Measurements from ENCODE around the gene PXDN.
A peak's percentile ranks its signal among the peaks of the same experiment; 100 is the strongest.

PXDN gene

DNA sequence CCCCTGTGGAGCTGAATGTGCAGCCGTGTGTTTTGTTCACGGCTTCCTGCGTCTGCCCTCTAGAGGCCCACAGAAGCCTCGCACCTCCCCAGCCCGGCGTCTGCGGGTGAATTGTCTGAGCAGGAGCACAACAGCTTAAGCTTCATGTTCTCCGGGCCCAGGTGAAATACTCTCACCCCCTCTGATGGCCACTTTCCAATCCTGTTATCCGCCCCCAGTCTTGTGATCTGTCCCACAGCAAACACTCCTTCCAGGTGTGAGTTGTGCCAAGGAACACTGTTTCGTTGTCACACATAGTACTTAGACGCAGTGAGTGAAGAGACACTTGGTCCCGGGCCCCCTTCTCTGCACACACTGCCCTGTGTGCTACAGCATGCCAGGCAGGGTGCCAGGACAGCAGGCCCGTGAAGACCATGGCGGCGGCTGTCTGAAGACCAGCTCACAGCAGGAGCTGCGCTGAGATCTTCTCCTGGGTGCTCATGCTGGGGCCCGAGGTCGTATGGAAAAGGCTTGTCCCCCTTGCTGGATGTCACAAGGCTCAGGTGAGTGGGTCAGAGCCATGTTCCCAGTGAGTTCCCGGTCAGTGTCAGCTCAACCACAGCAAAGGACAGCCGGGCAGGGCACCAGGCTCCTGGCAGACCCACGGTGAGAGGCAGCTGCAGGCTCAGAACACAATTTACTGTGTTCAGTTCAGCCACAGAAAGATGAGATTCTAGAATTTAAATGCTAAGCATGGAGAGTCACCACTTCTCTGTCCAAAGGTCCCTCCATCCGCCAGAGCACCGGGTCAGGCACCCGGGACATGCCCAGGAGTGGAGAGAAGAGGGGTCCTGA lies 6.8 kb upstream of the PXDN start:
- Mint-ChIP-seq H3K27me3 (peaks cover 43% of the 10 kb centered on the region), H3K4me3 (no peak overlapping the region), H3K36me3 (no peaks in the 10 kb centered on the region), H3K4me1 (no peaks in the 10 kb centered on the region), H3K27ac (no peak overlapping the region), H3K9me3 (peaks cover 17% of the 10 kb centered on the region)
- ATAC-seq, result no peak

DNA sequence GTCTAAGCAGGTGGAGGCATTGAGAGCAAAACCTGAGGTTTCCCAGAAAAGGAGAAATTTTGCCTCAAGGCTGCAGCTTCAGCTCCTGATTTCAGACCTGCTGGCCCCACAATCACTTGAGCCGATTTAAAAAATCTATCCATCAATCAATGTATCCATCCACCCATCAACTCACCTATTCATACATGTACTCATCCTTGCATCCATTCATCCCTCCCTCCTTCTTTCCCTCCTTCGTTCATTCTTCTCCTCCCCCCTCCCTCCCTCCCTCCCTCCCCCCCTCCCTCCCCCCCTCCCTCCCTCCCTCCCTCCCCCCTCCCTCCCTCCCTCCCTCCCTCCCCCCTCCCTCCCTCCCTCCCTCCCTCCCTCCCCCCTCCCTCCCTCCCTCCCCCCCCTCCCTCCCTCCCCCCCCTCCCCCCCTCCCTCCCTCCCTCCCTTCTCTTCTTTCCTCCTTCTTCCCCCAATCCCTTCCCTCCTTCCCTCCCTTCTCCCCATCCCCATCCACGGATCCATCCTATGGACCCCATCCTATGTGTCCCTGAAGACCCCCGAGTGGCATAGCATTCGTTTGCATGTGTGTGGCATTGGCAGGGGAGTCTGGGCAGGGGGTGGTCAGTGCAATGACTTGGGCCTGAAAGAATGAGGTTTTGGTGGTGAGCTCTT lies 6.1 kb upstream of the PXDN start:
- Mint-ChIP-seq H3K27ac (no peak overlapping the region), H3K36me3 (no peaks in the 10 kb centered on the region), H3K4me3 (no peak overlapping the region), H3K4me1 (no peaks in the 10 kb centered on the region), H3K27me3 (peaks cover 43% of the 10 kb centered on the region), H3K9me3 (peaks cover 14% of the 10 kb centered on the region)
- ATAC-seq, result no peak

DNA sequence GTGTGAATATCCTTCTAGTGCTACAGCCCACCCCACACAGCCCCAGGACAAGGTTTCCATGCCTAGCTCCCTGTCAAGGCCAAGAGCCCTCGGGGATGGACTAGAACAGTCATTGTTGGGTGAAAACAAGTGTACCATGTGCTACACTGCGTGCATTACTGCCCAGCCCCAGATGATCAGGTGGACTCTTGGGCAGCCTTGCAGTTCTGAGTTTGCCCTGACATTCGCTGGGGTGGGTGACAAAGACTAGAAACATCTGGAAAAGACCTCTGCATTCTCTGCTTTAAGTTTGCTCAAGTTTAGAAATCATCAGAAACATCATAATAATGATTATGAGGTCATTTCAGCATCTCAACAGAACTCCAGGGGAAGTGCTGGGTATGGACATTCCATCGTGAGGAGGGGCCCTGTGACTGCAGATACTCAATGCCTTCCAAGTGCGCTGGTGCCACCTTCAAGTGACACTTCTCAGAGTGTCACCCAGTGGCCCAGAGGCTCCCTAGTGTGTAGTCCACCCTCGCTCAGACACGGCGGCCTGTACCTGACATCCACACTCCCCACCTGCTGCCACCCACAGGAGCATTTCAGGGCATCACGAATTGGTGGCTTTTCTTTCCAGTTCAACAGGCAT lies 5.3 kb upstream of the PXDN start:
- no peaks in the 10 kb centered on the region for H3K36me3 Mint-ChIP-seq
- no peak overlapping the region for H3K4me3 Mint-ChIP-seq
- H3K9me3 Mint-ChIP-seq, result peaks cover 8% of the 10 kb centered on the region
- peaks cover 49% of the 10 kb centered on the region for H3K27me3 Mint-ChIP-seq
- ATAC-seq, result no peak
- no peaks in the 10 kb centered on the region for H3K4me1 Mint-ChIP-seq
- H3K27ac Mint-ChIP-seq, result no peak overlapping the region

DNA sequence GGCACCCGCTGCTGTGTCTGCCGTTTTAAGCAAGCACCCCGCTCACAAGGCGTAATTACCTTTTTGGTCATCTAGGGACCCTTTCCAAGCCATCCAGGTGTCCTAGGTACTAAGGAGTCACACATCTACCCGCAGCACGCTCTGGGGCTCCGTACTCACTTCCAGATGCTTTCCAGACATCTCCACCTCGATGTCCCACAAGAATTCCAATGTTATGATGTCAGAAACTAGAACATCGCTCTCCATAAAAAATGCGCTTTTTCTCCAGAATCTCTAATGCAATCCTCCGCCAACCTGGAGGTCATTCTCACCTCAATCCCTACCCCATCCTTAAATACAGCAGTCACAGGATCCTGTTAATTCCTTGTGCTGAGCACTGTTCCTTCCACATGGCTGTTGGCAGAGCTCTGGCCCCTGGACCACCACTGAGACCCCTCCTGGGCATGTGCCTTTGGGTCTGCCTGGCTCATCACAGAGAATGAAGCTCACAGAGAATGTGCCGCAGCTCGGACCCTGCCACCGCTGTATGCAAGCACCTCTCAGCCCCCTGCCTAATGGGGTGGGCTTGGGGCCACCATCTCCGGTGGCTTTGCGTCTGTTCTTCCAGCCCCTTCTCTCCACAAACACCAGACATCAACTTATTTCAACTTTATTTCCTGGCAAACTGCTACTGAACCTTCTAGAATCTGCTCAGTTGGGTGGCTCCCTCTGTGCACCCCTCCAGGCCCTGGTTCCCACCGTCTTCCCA lies 4.6 kb upstream of the PXDN start:
- Mint-ChIP-seq H3K27me3 (peaks cover 50% of the 10 kb centered on the region), H3K4me1 (no peaks in the 10 kb centered on the region), H3K9me3 (peaks cover 2% of the 10 kb centered on the region), H3K27ac (no peak overlapping the region), H3K36me3 (no peaks in the 10 kb centered on the region), H3K4me3 (no peak overlapping the region)
- no peak for ATAC-seq

DNA sequence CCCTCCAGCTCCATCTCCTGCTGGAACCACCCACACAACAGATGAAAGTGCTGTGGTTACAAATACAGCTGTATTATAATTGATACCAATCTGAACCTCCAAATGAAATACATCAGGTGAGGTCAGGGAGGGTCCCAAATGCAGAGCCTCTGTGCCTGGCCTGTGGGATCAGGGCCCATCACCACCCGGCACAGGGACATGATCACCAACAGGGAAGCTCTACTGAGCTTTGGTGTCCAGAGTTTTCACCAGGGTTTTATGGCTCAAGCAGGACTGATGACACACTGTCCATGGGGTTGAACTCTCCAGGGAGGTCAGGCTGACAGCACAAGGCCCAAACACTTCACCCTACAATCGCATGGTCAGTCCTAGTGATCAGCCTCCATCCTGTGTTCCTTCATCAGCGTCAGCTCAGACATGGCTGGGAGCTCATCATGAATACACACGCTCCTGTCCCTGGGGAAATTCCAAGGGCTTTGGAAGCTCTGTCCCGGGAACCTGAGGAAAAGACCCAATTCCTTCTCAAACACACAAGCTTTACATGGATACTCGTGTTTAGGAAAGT lies 3.9 kb upstream of the PXDN start:
- peaks cover 51% of the 10 kb centered on the region for H3K27me3 Mint-ChIP-seq

DNA sequence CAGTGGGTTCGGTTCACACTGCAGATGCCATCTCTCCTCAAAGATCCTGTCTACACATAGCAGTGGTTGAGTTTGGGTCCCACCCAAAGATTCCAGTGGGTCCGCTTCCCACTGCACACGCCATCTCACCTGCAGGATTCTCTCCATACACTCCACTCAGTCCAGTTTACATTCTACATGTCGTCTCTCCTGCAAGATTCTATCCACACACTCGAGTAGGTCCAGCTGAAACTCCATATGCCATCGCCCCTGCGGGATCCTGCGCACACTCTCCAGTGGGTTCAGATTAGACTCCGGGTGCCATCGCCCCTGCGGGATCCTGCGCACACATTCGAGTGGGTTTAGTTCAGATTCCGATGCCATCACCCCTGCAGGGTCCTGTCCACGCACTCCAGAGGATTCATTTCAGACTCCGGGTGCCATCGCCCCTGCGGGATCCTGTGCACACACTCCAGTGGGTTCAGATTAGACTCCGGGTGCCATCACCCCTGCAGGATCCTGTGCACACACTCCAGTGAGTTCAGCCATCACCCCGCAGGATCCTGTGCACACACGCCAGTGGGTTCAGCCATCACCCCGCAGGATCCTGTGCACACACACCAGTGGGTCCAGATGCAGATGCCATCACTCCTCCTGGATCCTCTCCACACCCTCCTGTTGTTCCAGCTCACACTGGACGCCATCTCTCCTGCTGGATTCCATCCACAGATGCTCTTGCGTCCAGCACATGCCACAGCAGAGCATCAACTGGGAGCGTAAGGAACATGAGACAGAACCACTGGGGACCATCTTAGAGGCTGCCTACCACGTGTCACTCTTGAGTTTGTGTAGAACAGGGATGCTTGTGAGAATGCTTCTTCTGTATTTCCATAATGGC lies 3.0 kb upstream of the PXDN start:
- peaks cover 2% of the 10 kb centered on the region for H3K9me3 Mint-ChIP-seq
- H3K27me3 Mint-ChIP-seq, result peaks cover 60% of the 10 kb centered on the region
- no peak for ATAC-seq
- H3K4me3 Mint-ChIP-seq, result no peak overlapping the region
- H3K4me1 Mint-ChIP-seq, result no peaks in the 10 kb centered on the region
- H3K36me3 Mint-ChIP-seq, result no peaks in the 10 kb centered on the region
- no peak overlapping the region for H3K27ac Mint-ChIP-seq

More for the DNA sequence above, 3.9 kb upstream of the PXDN start:
- no peak for ATAC-seq
- Mint-ChIP-seq H3K36me3 (no peaks in the 10 kb centered on the region), H3K27ac (no peak overlapping the region), H3K4me1 (no peaks in the 10 kb centered on the region), H3K9me3 (peaks cover 2% of the 10 kb centered on the region), H3K4me3 (no peak overlapping the region)

DNA sequence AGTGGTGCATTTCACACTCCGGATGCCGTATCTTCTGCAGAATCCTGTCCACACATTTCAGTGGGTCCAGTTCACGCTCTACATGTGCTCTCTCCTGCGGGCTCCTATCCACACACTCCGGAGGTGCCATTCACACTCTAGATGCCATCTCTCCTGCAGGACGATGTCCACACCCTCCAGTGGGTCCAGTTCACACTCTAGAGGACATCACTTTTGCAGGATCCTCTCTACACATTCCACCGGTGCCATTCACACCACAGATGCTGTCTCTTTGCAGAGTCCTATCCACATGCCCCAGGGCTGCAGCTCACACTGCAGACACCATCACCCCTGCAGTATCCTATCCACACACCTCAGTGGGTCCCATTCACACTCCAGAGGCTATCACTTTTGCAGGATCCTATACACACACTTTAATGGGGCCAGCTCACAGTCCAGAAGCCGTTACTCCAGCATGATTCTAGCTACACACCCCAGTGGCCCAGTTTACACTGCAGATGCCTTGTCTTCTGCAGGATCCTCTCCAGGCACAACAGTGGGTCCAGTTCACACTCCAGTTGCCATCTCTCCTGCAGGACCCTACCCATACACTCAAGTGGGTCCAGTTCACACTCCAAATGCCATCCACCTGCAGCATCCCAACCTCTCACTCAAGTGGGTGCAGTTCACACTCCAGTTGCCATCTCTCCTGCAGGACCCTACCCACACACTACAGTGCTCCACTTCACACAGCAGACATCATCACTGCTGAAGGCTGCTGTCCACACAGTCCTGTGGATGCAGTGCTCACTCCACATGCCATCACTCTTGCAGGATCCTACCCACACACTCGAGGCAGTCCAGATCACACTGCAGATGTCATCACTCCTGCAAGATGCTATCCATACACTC lies 2.1 kb upstream of the PXDN start:
- Mint-ChIP-seq H3K4me3 (no peak overlapping the region), H3K27ac (no peak overlapping the region), H3K27me3 (peaks cover 60% of the 10 kb centered on the region), H3K36me3 (no peaks in the 10 kb centered on the region), H3K4me1 (no peaks in the 10 kb centered on the region), H3K9me3 (peaks cover 2% of the 10 kb centered on the region)
- ATAC-seq, result no peak

DNA sequence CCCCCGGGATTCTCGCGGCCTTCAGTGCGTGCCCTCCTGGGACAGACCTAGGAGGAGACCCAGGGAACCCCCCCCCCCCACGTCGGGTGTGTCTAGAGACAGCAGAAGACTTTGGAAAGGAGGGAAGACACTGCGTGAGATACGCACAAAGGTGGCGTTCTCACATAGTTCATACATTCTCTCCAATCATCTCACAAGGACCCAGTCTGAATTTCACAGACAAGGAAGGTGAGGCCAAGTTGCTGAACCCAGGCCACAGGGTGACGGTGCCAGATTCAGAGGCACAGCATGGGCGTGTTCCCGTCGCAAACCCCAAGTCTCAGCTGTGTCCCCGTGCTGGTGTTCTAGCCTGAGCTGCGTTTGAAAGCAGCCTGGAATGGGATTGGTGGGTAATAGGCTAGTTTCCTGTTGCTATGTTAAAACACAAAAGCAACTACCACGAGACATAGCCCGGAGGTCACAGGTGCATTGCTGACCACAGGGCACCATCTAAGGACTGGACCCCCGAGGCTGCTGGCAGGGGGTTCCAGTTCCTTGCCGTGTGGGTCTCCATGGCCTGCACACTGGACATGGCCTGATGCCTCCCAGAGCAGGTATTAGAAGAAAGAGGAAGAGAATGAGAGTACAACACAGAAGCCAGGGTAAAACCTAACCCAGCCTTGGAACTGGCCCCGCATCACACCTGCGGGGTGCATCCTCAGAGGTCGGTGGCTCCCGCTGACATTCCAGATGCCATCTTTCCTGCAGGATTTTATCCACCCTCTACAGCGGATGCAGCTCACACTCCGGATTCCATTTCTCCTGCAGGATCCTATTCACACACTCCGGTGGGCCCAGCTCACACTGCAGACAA lies 1.1 kb upstream of the PXDN start:
- Mint-ChIP-seq H3K4me3 (no peak overlapping the region), H3K4me1 (no peaks in the 10 kb centered on the region), H3K27me3 (peaks cover 65% of the 10 kb centered on the region)

DNA sequence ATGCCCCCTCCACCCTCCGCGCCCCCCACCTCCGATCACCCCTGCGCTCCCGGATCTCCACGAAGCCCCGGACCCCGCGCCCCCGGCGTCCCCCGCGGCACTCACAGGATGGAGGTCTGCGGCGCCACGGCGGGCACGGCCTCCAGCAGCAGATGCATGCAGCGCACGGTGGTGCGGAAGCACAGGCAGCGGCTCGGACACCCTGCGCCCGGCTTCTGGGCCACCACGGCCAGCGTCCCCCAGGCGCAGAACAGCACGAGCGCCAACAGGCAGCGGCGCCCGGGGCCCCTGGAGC lies 217 bp downstream of the PXDN start:
- Mint-ChIP-seq H3K27ac (no peak overlapping the region), H3K27me3 (peaks cover 65% of the 10 kb centered on the region), H3K4me3 (no peak overlapping the region), H3K4me1 (no peaks in the 10 kb centered on the region), H3K36me3 (no peaks in the 10 kb centered on the region), H3K9me3 (peaks cover 2% of the 10 kb centered on the region)
- ATAC-seq, result no peak

More for the DNA sequence above, 1.1 kb upstream of the PXDN start:
- no peak for ATAC-seq
- H3K36me3 Mint-ChIP-seq, result no peaks in the 10 kb centered on the region
- no peak overlapping the region for H3K27ac Mint-ChIP-seq
- H3K9me3 Mint-ChIP-seq, result peaks cover 2% of the 10 kb centered on the region

DNA sequence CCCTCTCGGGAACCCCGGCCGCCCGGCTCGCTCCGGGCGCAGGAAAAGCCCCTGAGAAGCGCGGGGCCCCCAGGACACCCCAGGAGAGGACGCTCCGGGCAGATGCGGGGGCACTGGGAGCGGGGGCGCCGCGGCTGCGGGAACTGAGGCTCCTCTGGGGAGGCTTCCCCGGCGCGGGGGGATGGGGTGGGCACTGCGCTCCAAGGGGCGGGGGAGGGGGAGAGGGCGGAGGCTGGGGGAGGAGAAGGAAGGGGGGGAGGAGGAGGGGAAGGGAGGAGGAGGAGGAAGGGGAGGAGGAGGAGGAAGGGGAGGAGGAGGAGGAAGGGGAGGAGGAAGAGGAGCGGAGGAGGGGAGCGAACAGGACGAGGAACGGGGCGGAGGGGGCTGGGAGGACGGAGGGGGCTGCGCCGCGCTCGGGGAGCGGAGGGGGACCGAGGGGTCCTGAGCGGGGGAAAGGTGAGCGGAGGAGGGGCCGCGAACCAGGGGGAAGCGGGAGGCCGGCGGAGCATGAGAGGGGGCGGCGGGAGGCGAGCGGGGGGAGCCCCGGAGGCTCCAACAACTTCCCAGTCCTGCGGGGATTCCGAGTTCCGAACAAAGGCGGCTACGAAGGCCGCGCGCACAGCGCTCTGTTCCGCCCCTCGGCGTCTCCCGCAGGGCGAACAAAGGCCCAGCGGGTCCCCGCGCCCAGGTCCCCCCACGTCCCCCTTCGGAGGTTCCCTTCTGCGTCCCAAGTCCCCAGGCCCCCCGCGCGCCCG lies 742 bp downstream of the PXDN start:
- H3K4me3 Mint-ChIP-seq, result no peak overlapping the region
- H3K36me3 Mint-ChIP-seq, result no peaks in the 10 kb centered on the region
- H3K9me3 Mint-ChIP-seq, result peaks cover 2% of the 10 kb centered on the region
- H3K27ac Mint-ChIP-seq, result no peak overlapping the region
- H3K4me1 Mint-ChIP-seq, result no peaks in the 10 kb centered on the region
- peaks cover 65% of the 10 kb centered on the region for H3K27me3 Mint-ChIP-seq
- no peak for ATAC-seq

DNA sequence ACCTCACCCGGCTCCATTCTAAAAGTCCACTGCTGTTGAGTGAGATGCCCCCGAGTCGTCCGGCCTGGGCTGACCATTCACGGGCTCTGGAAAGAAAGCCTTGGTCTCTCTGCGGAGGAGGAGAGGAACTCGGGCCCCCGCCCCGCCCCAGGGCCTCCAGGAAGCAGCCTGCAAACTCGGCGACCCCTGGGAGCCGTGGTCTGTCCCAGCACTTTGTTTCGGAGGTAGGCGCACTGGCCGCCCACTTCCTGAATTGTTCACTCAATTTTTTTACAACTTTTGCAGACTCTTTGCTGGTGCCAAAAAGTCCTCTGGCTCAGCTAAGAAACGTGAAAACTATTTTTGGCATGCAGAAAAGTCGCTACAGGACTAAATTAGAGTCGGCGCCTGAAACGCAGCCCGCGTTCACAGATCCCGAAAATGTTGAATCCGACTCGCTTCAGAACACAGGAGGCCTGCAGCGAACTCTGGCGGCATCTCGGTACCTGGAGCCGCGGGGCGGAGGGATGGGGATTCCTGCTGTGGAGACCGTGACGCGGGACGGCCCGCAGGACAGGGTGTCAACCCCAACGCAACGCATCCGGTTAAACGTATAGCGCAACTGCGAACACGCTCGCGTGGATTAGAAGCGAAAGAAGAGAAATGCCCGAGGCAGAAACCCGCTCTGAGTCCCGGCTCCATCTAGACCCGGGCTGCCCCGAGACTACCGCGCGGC lies 1.5 kb downstream of the PXDN start:
- H3K27ac Mint-ChIP-seq, result no peak overlapping the region
- no peak for ATAC-seq
- H3K4me1 Mint-ChIP-seq, result no peaks in the 10 kb centered on the region
- H3K4me3 Mint-ChIP-seq, result peak overlapping the region; percentile 66
- no peaks in the 10 kb centered on the region for H3K36me3 Mint-ChIP-seq
- H3K27me3 Mint-ChIP-seq, result peaks cover 62% of the 10 kb centered on the region
- peaks cover 2% of the 10 kb centered on the region for H3K9me3 Mint-ChIP-seq

DNA sequence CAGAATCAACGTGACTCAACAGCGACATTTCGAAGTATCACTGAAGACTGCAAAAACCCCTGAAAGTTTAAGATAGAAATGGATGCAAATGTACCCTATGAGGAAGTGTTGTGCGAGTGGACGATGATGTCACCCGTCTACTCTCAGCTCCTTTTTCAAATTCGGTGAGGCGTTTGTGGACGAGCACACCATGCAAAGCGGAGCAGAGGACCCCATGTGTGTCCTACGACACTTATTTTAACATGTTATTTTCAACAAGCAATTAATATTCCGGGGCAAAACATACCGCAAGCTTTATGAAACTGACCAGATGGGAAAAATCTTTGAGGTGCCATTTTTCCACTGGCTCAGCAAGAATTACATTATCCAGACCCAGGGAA lies 2.0 kb downstream of the PXDN start:
- peaks cover 2% of the 10 kb centered on the region for H3K9me3 Mint-ChIP-seq
- no peaks in the 10 kb centered on the region for H3K36me3 Mint-ChIP-seq
- H3K27me3 Mint-ChIP-seq, result peaks cover 56% of the 10 kb centered on the region
- H3K4me1 Mint-ChIP-seq, result no peaks in the 10 kb centered on the region
- no peak overlapping the region for H3K4me3 Mint-ChIP-seq
- H3K27ac Mint-ChIP-seq, result no peak overlapping the region
- peak; percentile 24 for ATAC-seq
